ENCODE results near the gene TIMM21. TPM values are rescaled to one million over a fixed set of nuclear protein-coding genes. Genes with fewer than 3 reads are reported as not detected.

Gene TIMM21
- total RNA-seq, 5 donors from 2014 or later (not counting 1 experiment from before 2014, with no cell fraction given), result 14.6 to 20.9 (median 18.6) TPM

DNA sequence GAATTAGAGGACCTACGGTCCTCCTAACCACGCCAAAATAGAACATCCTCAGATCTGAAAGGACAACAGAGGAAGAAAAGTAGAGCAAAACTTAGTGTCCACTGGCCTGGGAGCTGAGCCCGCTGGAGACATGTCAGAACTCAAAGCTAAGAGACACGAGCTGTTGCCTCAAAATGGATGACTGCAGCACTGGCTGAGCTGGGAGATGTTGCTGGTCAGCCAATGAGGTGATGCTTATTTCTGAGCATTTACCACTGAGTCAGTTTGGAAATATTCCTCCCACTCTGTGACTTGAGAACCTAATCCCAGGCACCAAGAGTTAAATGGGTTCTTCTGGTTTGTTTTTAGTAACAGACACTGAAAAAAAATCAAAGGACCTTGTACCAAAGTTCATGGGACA, 33.3 kb upstream of the TIMM21 start:
- POLR2A ChIA-PET, result no interaction called here
- H3K27me3 Mint-ChIP-seq, result peaks cover 0 to 4% of the 10 kb centered on the region in 2 donors

DNA sequence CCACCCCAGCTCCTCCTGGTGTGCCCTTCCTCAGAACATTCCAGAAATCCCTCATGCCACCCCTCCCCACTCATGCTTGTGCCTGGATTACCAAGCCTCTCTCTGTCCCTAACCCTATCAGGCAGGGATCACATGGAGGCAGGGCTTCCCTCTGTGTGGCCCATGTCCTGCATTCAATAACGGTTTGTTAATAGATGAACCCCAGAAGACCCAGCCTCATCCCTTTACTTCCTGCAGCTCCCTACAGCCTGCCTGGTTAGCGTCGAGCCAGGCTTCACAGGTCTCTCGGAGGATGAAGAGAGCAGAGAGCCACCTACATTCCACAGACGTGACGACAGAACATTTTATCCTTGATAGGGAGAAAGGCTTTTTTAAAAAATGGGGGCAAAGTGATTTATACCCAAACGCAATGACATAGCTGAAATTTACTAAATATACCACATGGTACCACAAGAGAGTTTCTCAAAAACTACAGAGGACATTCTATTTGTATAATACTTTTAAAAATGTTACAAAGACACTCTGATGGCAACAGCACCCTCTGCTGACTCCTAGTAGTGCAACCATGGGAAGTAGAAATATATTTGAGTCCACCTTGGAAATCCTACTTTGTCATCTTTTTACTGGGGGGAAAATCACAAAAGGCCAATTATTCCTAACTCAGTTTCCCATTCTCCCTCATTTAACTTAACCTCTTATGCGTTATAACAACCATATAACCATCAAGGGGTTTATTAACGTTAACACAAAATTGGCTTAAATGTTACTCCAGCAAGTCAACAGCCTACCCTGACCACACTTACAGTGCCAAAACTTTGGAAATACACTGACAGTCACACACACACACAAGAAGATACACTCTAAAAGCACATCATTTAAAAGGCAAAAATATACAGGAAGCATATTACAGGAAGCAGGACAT, 31.4 kb upstream of the TIMM21 start:
- no peak overlapping the region for H3K4me3 ChIP-seq (ENCODE audit: control insufficient read depth in 1 of 2, extremely low read depth in 1 of 2, low read length in 1 of 2)
- DNase-seq, result peak in 21 of 35 experiments; percentile 3 to 59 (median 11)
- no peak overlapping the region for H3K27ac ChIP-seq (ENCODE audit: low read length)
- H3K9me3 ChIP-seq, result peaks cover 2% of the 10 kb centered on the region
- no peaks in the 10 kb centered on the region for H3K4me1 ChIP-seq (ENCODE audit: control insufficient read depth in 1 of 2, extremely low read depth in 1 of 2, insufficient read depth in 2 of 2, low read length in 2 of 2)
- no peaks in the 10 kb centered on the region for H3K36me3 ChIP-seq (ENCODE audit: control insufficient read depth in 2 of 2, extremely low read depth in 1 of 2, insufficient read depth in 1 of 2, low read length in 1 of 2)
- CTCF ChIA-PET, result interaction anchor here (0.6 to 2.6 kb wide), 4 partner anchors 34 to 1195 kb away, joined by 4 to 20 read pairs (median 9); no protein-coding TSS in a partner anchor
- 44% methylated on average over 2 of the region's 9 CpGs for WGBS (ENCODE audit: insufficient coverage)
- POLR2A ChIA-PET, result no interaction called here
- H3K4me1 Mint-ChIP-seq, result peaks cover 5 to 6% (median 6%) of the 10 kb centered on the region in 3 donors
- H3K27me3 Mint-ChIP-seq, result peaks cover 0 to 4% of the 10 kb centered on the region in 2 donors
- no peak for ATAC-seq (replicated peaks in 1 of 4)
- H3K9me3 Mint-ChIP-seq, result peaks cover 0 to 6% (median 5%) of the 10 kb centered on the region in 3 donors
- H3K4me3 Mint-ChIP-seq, result no peak overlapping the region
- peaks cover 3% of the 10 kb centered on the region for H3K36me3 Mint-ChIP-seq
- peaks cover 0 to 7% of the 10 kb centered on the region in 2 experiments for H3K27me3 ChIP-seq (replicated peaks in 1 of 2; ENCODE audit: control insufficient read depth in 2 of 2, extremely low read depth in 1 of 2, insufficient read depth in 2 of 2, low read length in 1 of 2)
- no peak overlapping the region for H3K27ac Mint-ChIP-seq

More for the DNA sequence above, 33.3 kb upstream of the TIMM21 start:
- Histone ChIP-seq H3K27me3 (replicated peaks in 1 of 2; ENCODE audit: control insufficient read depth in 2 of 2, extremely low read depth in 1 of 2, insufficient read depth in 2 of 2, low read length in 1 of 2) (peaks cover 0 to 7% of the 10 kb centered on the region in 2 experiments), H3K4me3 (ENCODE audit: control insufficient read depth in 1 of 2, extremely low read depth in 1 of 2, low read length in 1 of 2) (no peak overlapping the region), H3K36me3 (ENCODE audit: control insufficient read depth in 2 of 2, extremely low read depth in 1 of 2, insufficient read depth in 1 of 2, low read length in 1 of 2) (no peaks in the 10 kb centered on the region), H3K4me1 (ENCODE audit: control insufficient read depth in 1 of 2, extremely low read depth in 1 of 2, insufficient read depth in 2 of 2, low read length in 2 of 2) (no peaks in the 10 kb centered on the region), H3K27ac (ENCODE audit: low read length) (no peak overlapping the region), H3K9me3 (peaks cover 3% of the 10 kb centered on the region)
- Mint-ChIP-seq H3K27ac (no peak overlapping the region), H3K36me3 (peaks cover 6% of the 10 kb centered on the region), H3K4me1 (peaks cover 5 to 6% (median 6%) of the 10 kb centered on the region in 3 donors), H3K9me3 (peaks cover 0 to 12% (median 5%) of the 10 kb centered on the region in 3 donors), H3K4me3 (no peak overlapping the region)
- WGBS (ENCODE audit: insufficient coverage), result 77% methylated on average over 3 of the region's 4 CpGs
- no peak for ATAC-seq (replicated peaks in 1 of 4)
- CTCF ChIA-PET, result interaction anchor here in 1 of 2 donors (1.2 kb wide), 1 partner anchor 75 kb away, joined by 4 read pairs; no protein-coding TSS in a partner anchor
- no peak for DNase-seq

DNA sequence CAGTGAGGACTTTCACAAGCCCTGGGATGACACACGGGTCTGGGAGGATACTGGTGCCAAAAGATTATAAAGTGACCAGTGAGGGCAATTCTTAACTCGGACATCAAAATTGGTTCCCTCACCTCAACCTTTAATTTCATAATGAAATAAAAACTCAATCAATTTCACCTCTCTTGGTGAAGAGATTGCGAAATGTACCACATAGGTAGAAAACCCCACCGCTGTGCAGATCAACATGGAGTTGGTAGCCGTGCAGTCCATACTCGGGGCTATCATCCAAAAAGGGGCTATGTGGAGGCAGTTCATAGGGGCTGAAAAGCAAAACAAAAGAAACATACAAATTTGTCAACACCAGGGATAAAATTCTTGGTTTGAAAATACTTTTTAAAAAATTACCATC, 25.1 kb upstream of the TIMM21 start:
- no peaks in the 10 kb centered on the region for H3K4me1 Mint-ChIP-seq
- H3K36me3 ChIP-seq (ENCODE audit: control insufficient read depth in 2 of 2, extremely low read depth in 1 of 2, insufficient read depth in 1 of 2, low read length in 1 of 2), result no peaks in the 10 kb centered on the region
- no peak overlapping the region for H3K27ac ChIP-seq (ENCODE audit: low read length)
- H3K9me3 ChIP-seq, result no peaks in the 10 kb centered on the region
- ATAC-seq (replicated peaks in 1 of 4) (no peak), DNase-seq (no peak)
- peaks cover 0 to 4% of the 10 kb centered on the region in 2 donors for H3K27me3 Mint-ChIP-seq
- WGBS (ENCODE audit: insufficient coverage), result no CpG with 5 or more reads among the region's 6 CpGs
- H3K27ac Mint-ChIP-seq, result no peak overlapping the region
- H3K36me3 Mint-ChIP-seq, result no peaks in the 10 kb centered on the region
- no peaks in the 10 kb centered on the region for H3K4me1 ChIP-seq (ENCODE audit: control insufficient read depth in 1 of 2, extremely low read depth in 1 of 2, insufficient read depth in 2 of 2, low read length in 2 of 2)
- no peaks in the 10 kb centered on the region for H3K9me3 Mint-ChIP-seq
- H3K27me3 ChIP-seq (replicated peaks in 1 of 2; ENCODE audit: control insufficient read depth in 2 of 2, extremely low read depth in 1 of 2, insufficient read depth in 2 of 2, low read length in 1 of 2), result peaks cover 0 to 10% of the 10 kb centered on the region in 2 experiments
- ChIA-PET POLR2A (no interaction called here), CTCF (interaction anchor here in 1 of 2 donors (0.6 kb wide), 1 partner anchor 530 kb away, joined by 3 read pairs; no protein-coding TSS in a partner anchor)
- H3K4me3 ChIP-seq (ENCODE audit: control insufficient read depth in 1 of 2, extremely low read depth in 1 of 2, low read length in 1 of 2), result no peak overlapping the region
- H3K4me3 Mint-ChIP-seq, result no peak overlapping the region

DNA sequence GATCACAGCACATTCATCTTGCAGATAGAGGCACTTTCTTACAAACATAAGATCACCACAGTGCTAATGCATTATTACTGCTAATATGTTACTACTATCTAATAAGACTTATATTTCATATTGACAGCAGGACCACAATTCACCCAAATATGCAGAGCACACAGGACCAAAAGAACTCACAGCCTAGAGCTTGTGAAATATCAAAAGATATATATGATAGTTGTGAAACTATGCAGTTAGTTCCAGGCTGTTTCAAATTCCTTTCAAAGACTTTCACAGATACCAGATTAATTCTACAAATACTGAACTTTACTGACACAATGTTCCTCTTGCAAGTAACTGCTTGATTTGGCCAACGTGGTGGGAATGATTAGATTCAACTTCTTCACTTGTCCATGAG, 23.7 kb upstream of the TIMM21 start:
- WGBS (ENCODE audit: insufficient coverage), result no CpG with 5 or more reads among the region's 1 CpG
- no peaks in the 10 kb centered on the region for H3K4me1 ChIP-seq (ENCODE audit: control insufficient read depth in 1 of 2, extremely low read depth in 1 of 2, insufficient read depth in 2 of 2, low read length in 2 of 2)
- CTCF ChIA-PET, result interaction anchor here in 1 of 2 donors (0.6 kb wide), 1 partner anchor 370 kb away, joined by 3 read pairs; no protein-coding TSS in a partner anchor

DNA sequence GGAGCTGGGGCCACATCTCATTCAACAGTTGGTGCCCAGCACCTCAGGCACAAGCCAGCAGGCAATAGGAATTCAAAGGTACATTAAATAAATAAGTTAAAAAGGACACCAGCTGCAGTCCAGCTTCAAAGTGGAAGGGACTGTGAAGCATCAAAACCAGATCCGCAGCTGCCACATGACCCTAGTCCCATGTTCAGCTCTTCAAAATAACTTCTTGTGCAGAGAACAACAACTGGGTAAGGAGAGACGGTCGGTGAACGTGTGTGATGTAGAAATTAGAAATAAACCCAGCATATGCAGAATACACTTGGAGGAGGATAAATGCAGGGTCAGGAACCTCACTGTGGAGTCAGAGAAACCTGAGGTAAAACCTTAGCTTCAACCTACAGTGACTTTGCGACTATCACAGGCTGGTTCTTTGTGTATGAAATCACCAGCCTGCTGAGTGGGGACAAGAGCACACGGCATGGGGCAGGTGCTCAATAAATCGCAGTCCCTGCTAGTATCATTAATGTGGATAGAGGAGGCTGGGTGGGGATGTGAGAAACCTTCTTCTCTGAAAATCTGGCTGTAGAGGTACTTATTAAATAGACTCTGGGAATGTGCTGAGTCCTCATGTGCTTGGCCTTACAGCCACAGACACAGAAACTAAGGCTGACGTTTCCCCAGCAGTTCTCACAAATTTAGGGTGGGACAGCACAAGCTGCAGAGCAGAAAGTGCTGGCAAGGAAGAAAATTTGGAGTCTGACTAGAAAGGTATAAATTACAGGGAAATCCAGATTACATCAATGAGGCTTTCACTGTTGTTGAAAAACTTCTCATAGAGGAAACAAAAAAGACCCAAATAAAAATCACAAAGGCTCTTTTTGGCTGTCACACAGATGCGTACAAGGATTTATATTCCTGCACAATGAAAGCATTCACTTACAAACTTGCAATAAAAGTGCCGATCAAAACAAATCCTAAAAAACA, 21.4 kb upstream of the TIMM21 start:
- Histone ChIP-seq H3K4me3 (ENCODE audit: control insufficient read depth in 1 of 2, extremely low read depth in 1 of 2, low read length in 1 of 2) (no peak overlapping the region), H3K36me3 (ENCODE audit: control insufficient read depth in 2 of 2, extremely low read depth in 1 of 2, insufficient read depth in 1 of 2, low read length in 1 of 2) (no peaks in the 10 kb centered on the region), H3K27ac (ENCODE audit: low read length) (no peak overlapping the region), H3K4me1 (ENCODE audit: control insufficient read depth in 1 of 2, extremely low read depth in 1 of 2, insufficient read depth in 2 of 2, low read length in 2 of 2) (no peaks in the 10 kb centered on the region), H3K9me3 (no peaks in the 10 kb centered on the region), H3K27me3 (replicated peaks in 1 of 2; ENCODE audit: control insufficient read depth in 2 of 2, extremely low read depth in 1 of 2, insufficient read depth in 2 of 2, low read length in 1 of 2) (peaks cover 0 to 3% of the 10 kb centered on the region in 2 experiments)
- Mint-ChIP-seq H3K4me1 (no peaks in the 10 kb centered on the region), H3K36me3 (no peaks in the 10 kb centered on the region), H3K9me3 (no peaks in the 10 kb centered on the region), H3K27ac (no peak overlapping the region), H3K4me3 (no peak overlapping the region), H3K27me3 (no peaks in the 10 kb centered on the region)
- POLR2A ChIA-PET, result no interaction called here
- DNase-seq (no peak), ATAC-seq (replicated peaks in 1 of 4) (no peak)
- WGBS (ENCODE audit: insufficient coverage), result 83% methylated on average over 4 of the region's 10 CpGs
- CTCF ChIA-PET, result interaction anchor here in 1 of 2 donors (1.1 kb wide), 1 partner anchor 34 kb away, joined by 3 read pairs; no protein-coding TSS in a partner anchor

More for the DNA sequence above, 23.7 kb upstream of the TIMM21 start:
- Histone ChIP-seq H3K27me3 (replicated peaks in 1 of 2; ENCODE audit: control insufficient read depth in 2 of 2, extremely low read depth in 1 of 2, insufficient read depth in 2 of 2, low read length in 1 of 2) (peaks cover 0 to 5% of the 10 kb centered on the region in 2 experiments), H3K9me3 (no peaks in the 10 kb centered on the region), H3K4me3 (ENCODE audit: control insufficient read depth in 1 of 2, extremely low read depth in 1 of 2, low read length in 1 of 2) (no peak overlapping the region), H3K36me3 (ENCODE audit: control insufficient read depth in 2 of 2, extremely low read depth in 1 of 2, insufficient read depth in 1 of 2, low read length in 1 of 2) (no peaks in the 10 kb centered on the region), H3K27ac (ENCODE audit: low read length) (no peak overlapping the region)
- ATAC-seq (replicated peaks in 1 of 4), result no peak
- DNase-seq, result no peak
- H3K27me3 Mint-ChIP-seq, result peaks cover 0 to under 1% of the 10 kb centered on the region in 2 donors
- no peaks in the 10 kb centered on the region for H3K9me3 Mint-ChIP-seq
- no peak overlapping the region for H3K4me3 Mint-ChIP-seq
- H3K4me1 Mint-ChIP-seq, result no peaks in the 10 kb centered on the region
- POLR2A ChIA-PET, result no interaction called here
- H3K27ac Mint-ChIP-seq, result no peak overlapping the region
- H3K36me3 Mint-ChIP-seq, result no peaks in the 10 kb centered on the region

DNA sequence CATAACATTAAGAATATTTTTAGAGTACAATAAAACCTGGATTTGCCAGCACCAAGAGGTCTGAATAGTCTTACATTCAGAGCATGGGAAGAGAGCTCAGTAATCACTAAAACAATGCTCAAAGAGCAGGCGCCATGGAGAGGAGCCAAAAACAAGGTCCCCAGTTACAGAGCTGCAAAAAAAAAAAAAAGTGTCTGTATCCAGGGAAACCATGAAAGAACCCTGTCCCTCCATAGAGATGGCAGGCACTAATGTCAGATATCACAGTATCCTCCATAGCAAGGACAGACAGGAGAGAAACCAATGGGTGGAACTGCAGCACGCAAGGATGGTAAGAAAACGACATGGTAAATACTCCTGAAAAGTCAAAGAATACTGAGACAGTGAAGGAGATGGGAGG, 20.2 kb upstream of the TIMM21 start:
- ChIA-PET POLR2A (no interaction called here), CTCF (interaction anchor here in 1 of 2 donors (1.1 kb wide), 1 partner anchor 32 kb away, joined by 3 read pairs; no protein-coding TSS in a partner anchor)
- peaks cover 0 to 3% of the 10 kb centered on the region in 2 experiments for H3K27me3 ChIP-seq (replicated peaks in 1 of 2; ENCODE audit: control insufficient read depth in 2 of 2, extremely low read depth in 1 of 2, insufficient read depth in 2 of 2, low read length in 1 of 2)
- no peak overlapping the region for H3K4me3 ChIP-seq (ENCODE audit: control insufficient read depth in 1 of 2, extremely low read depth in 1 of 2, low read length in 1 of 2)
- no peaks in the 10 kb centered on the region for H3K36me3 ChIP-seq (ENCODE audit: control insufficient read depth in 2 of 2, extremely low read depth in 1 of 2, insufficient read depth in 1 of 2, low read length in 1 of 2)
- Mint-ChIP-seq H3K9me3 (no peaks in the 10 kb centered on the region), H3K27ac (no peak overlapping the region), H3K4me3 (no peak overlapping the region), H3K4me1 (no peaks in the 10 kb centered on the region), H3K36me3 (no peaks in the 10 kb centered on the region), H3K27me3 (no peaks in the 10 kb centered on the region)
- H3K4me1 ChIP-seq (ENCODE audit: control insufficient read depth in 1 of 2, extremely low read depth in 1 of 2, insufficient read depth in 2 of 2, low read length in 2 of 2), result no peaks in the 10 kb centered on the region
- no CpG with 5 or more reads among the region's 3 CpGs for WGBS (ENCODE audit: insufficient coverage)
- ATAC-seq (replicated peaks in 1 of 4), result no peak
- no peak overlapping the region for H3K27ac ChIP-seq (ENCODE audit: low read length)
- no peak for DNase-seq
- H3K9me3 ChIP-seq, result no peaks in the 10 kb centered on the region

Data from T-cell (primary cell).